B cell (primary cell): ENCODE data around the gene CDH20. TPM values are rescaled to one million over a fixed set of nuclear protein-coding genes. Genes with fewer than 3 reads are reported as not detected.

Experiments
- ATAC-seq: fragments of 200-7000 bp; cut with Tn5 transposase; one replicate; pipeline ENCODE4 v1.10.0; 2021; ENCODE audit warnings: low read depth, mild to moderate bottlenecking, moderate number of reproducible peaks, moderate library complexity
- CTCF ChIA-PET: fragments of 350-600 bp; sonication (Branson Sonifier 250); formaldehyde crosslinking; loops from one replicate; lab custom pipeline; 2021; ENCODE audit warnings: antibody characterized with exemption, inconsistent platforms; lab: Charles Lee
- POLR2A ChIA-PET: fragments of 350-600 bp; sonication (Branson Sonifier 250); formaldehyde crosslinking; loops from one replicate; lab custom pipeline; 2021; ENCODE audit warnings: antibody characterized with exemption; lab: Charles Lee
- DNase-seq: peaks from one replicate; pipeline ENCODE4 v3.0.0; 2013
- H2AFZ ChIP-seq: 2 replicates; pipeline ENCODE4 v1.6.1; 2012; ENCODE audit warnings: mild to moderate bottlenecking, low read depth, low read length; ENCODE audit not compliant: insufficient read depth, poor library complexity, severe bottlenecking
- H3K27ac ChIP-seq, 2 donors: 1 replicate in 1 of 2; 2 replicates in 1 of 2; pipeline ENCODE4 v1.5.1; 2012 to 2013; ENCODE audit warnings: low read length in 2 of 2, mild to moderate bottlenecking in 2 of 2, moderate library complexity in 1 of 2
- H3K27me3 ChIP-seq, 4 experiments: fragments of 200-600 bp in 1 of 4; sonication (generic) in 1 of 4; replicated peaks in 1 of 4; 1 replicate in 2 of 4; 2 replicates in 2 of 4; pipeline versions ENCODE4 v1.6.1 to v1.7.0; 2013 to 2016; ENCODE audit warnings: low read length in 3 of 4, mild to moderate bottlenecking in 2 of 4, mixed read lengths in 1 of 4, moderate library complexity in 1 of 4; ENCODE audit not compliant: insufficient read depth in 4 of 4, control insufficient read depth in 3 of 4; ENCODE audit errors: control extremely low read depth in 1 of 4
- H3K36me3 ChIP-seq, 2 experiments: replicated peaks in 1 of 2; 1 replicate in 1 of 2; 2 replicates in 1 of 2; pipeline versions ENCODE4 v1.6.1 to v1.7.1; 2013; ENCODE audit warnings: low read length in 1 of 2; ENCODE audit not compliant: insufficient read depth in 2 of 2, control insufficient read depth in 1 of 2; ENCODE audit errors: control extremely low read depth in 1 of 2, extremely low read depth in 1 of 2
- H3K4me1 ChIP-seq, 2 donors: fragments of 200-600 bp in 1 of 2; sonication (generic) in 1 of 2; 1 replicate in 1 of 2; 2 replicates in 1 of 2; pipeline versions ENCODE4 v1.5.1 to v1.6.1; 2013 to 2017; ENCODE audit warnings: low read length in 2 of 2; ENCODE audit not compliant: control insufficient read depth in 2 of 2, insufficient read depth in 2 of 2
- H3K4me2 ChIP-seq: replicated peaks from 2 replicates; pipeline ENCODE3; 2012; ENCODE audit warnings: mild to moderate bottlenecking, low read depth, low read length; ENCODE audit not compliant: poor library complexity, severe bottlenecking
- H3K4me3 ChIP-seq, 5 experiments: fragments of 200-600 bp in 1 of 5; sonication (generic) in 1 of 5; 1 replicate in 3 of 5; 2 replicates in 2 of 5; pipeline versions ENCODE4 v1.5.1 to v1.7.0; 2011 to 2016; ENCODE audit warnings: low read length in 4 of 5, mild to moderate bottlenecking in 4 of 5, low read depth in 2 of 5, control low read depth in 1 of 5, moderate library complexity in 1 of 5; ENCODE audit not compliant: insufficient read depth in 1 of 5; ENCODE audit errors: control extremely low read depth in 1 of 5, extremely low read depth in 1 of 5
- H3K79me2 ChIP-seq: fragments of 200-600 bp; sonication (generic); one replicate; pipeline ENCODE4 v1.6.0; 2016; ENCODE audit warnings: low read length; ENCODE audit not compliant: control insufficient read depth, insufficient read depth
- H3K9ac ChIP-seq: fragments of 200-600 bp; sonication (generic); 2 replicates; pipeline ENCODE4 v1.6.1; 2017; ENCODE audit warnings: mild to moderate bottlenecking, low read length, moderate library complexity
- H3K9me3 ChIP-seq, 3 donors: one replicate each; pipeline versions ENCODE4 v1.6.1 to v1.7.1; 2013; ENCODE audit warnings: low read length in 2 of 3; ENCODE audit not compliant: control insufficient read depth in 2 of 3, insufficient read depth in 1 of 3; ENCODE audit errors: control extremely low read depth in 1 of 3
- H4K20me1 ChIP-seq: 2 replicates; pipeline ENCODE4 v1.6.0; 2012; ENCODE audit warnings: mild to moderate bottlenecking, low read length; ENCODE audit not compliant: insufficient read depth, control insufficient read depth, poor library complexity, severe bottlenecking
- H3K27ac Mint-ChIP-seq: one replicate; pipeline ENCODE4 v1.8.0; 2021; ENCODE audit warnings: mixed read lengths
- H3K27me3 Mint-ChIP-seq: one replicate; pipeline ENCODE4 v1.8.0; 2021; ENCODE audit warnings: mixed read lengths
- H3K4me1 Mint-ChIP-seq: one replicate; pipeline ENCODE4 v1.8.0; 2021; ENCODE audit warnings: mixed read lengths
- H3K4me3 Mint-ChIP-seq: one replicate; pipeline ENCODE4 v1.8.0; 2021; ENCODE audit warnings: mixed read lengths
- H3K9me3 Mint-ChIP-seq: one replicate; pipeline ENCODE4 v1.8.0; 2022; ENCODE audit warnings: mixed read lengths; ENCODE audit not compliant: insufficient read depth
- EZH2 ChIP-seq: IDR thresholded peaks from 2 replicates; pipeline ENCODE4 v1.6.1; 2012; ENCODE audit warnings: borderline replicate concordance, low read depth, mild to moderate bottlenecking, moderate library complexity, low read length; ENCODE audit not compliant: insufficient read depth, poor library complexity, severe bottlenecking
- WGBS: methylation state at CpG from one replicate; pipeline ENCODE4 v1.1.5; 2013; ENCODE audit warnings: missing lambda C conversion rate; ENCODE audit not compliant: insufficient coverage; 5-methylcytosine and 5-hydroxymethylcytosine counted together
- intact Hi-C: fragments of 100-400 bp; cut with micrococcal nuclease; formaldehyde crosslinking; loops from one replicate; pipeline ENCODE4 v1.10.0; 2022
- polyA plus RNA-seq: library from polyadenylated mRNA; depleted of rRNA; stranded (reverse); fragments of >200 nt; gene quantifications from 2 replicates; pipeline ENCODE4 v1.2.3, GENCODE V29; 2012
- total RNA-seq, 2 donors: library from RNA; stranded (reverse); fragments of 120-200 nt in 1 of 2; gene quantifications; 1 replicate in 1 of 2; 2 replicates in 1 of 2; pipeline versions ENCODE4 v1.2.3 to v1.2.4, GENCODE V29; 2013 to 2022
- TF ChIP-seq, protein P1 (sequence below): fragments of 200-600 bp; IDR thresholded peaks from one replicate; pipeline ENCODE4 v1.8.0; 2022; ENCODE audit warnings: antibody characterized with exemption, mild to moderate bottlenecking

CDH20 gene
- total and polyA plus RNA-seq, 2 donors (not counting 1 experiment from before 2014, with no cell fraction given) = 0.09 TPM; not detected in 1

DNA sequence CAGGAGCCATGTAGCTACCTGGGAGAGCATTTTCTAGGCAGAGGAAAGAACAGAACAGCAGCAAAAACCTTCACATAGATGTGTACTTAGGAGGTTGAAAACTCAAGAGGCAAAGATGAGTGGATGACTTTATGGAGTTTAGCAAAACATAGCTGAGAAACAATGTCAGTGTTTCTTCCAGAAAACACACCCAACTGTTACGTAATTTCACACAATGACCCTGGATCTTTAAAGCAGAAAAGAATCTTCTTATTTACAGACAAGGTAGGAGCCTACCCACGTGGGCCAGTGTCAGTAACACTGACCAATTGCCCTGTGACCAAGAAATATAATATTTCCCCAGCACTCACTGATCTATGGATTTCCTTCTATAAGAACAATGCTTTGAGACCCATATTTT lies 254.6 kb downstream of the CDH20 start:
- no peak for ATAC-seq
- no peak for DNase-seq
- ChIA-PET CTCF (no interaction called here), POLR2A (no interaction called here)
- no peak overlapping the region for H3K4me2 ChIP-seq
- 83% methylated on average over 2 of the region's 2 CpGs for WGBS
- H3K27me3 ChIP-seq = no peaks in the 10 kb centered on the region
- H3K4me1 ChIP-seq = no peaks in the 10 kb centered on the region
- Mint-ChIP-seq H3K4me3 (no peak overlapping the region), H3K9me3 (no peaks in the 10 kb centered on the region), H3K27ac (no peak overlapping the region), H3K27me3 (peaks cover 16% of the 10 kb centered on the region), H3K4me1 (no peaks in the 10 kb centered on the region)
- no peaks in the 10 kb centered on the region for H4K20me1 ChIP-seq
- H3K9ac ChIP-seq = no peak overlapping the region
- no peaks in the 10 kb centered on the region for H3K9me3 ChIP-seq
- no peak overlapping the region for H2AFZ ChIP-seq
- no peaks in the 10 kb centered on the region for H3K36me3 ChIP-seq
- H3K27ac ChIP-seq = no peak overlapping the region
- intact Hi-C loops = no loop called here
- H3K79me2 ChIP-seq = no peaks in the 10 kb centered on the region
- TF ChIP-seq, protein P1, sequence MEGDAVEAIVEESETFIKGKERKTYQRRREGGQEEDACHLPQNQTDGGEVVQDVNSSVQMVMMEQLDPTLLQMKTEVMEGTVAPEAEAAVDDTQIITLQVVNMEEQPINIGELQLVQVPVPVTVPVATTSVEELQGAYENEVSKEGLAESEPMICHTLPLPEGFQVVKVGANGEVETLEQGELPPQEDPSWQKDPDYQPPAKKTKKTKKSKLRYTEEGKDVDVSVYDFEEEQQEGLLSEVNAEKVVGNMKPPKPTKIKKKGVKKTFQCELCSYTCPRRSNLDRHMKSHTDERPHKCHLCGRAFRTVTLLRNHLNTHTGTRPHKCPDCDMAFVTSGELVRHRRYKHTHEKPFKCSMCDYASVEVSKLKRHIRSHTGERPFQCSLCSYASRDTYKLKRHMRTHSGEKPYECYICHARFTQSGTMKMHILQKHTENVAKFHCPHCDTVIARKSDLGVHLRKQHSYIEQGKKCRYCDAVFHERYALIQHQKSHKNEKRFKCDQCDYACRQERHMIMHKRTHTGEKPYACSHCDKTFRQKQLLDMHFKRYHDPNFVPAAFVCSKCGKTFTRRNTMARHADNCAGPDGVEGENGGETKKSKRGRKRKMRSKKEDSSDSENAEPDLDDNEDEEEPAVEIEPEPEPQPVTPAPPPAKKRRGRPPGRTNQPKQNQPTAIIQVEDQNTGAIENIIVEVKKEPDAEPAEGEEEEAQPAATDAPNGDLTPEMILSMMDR = no peak
- TF ChIP-seq EZH2 = no peak
- no peak overlapping the region for H3K4me3 ChIP-seq

DNA sequence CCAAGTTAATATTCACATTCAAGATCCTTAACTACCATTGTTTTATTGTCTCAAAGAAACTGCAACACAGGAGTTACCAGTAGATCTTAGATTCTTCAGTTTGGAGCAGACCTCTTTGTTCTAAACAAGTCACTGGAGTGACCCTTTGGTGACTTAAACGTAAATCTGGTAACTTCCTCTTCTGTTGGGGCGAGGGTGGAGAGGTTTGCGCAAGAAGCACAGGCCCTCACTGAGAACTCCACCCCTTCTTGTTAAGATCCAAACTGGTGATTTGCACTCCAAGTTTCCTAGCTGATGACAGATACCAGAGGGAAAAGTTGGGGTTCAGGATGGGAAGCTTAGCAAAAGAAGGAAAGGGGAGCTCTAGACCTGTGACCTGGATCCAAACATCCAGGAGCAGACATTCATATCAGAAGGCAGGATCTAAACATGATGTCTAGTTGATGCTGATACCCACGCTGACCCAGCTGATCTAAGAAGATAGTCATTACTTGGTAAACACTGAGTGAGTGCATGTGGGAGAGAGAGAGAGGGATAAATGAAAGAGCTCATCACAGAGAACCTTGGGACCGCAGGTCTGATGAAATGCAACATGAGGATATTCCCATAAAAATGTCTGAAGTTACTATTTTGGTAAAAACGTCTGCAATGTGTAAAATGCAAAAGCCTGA lies 256.0 kb downstream of the CDH20 start:
- H3K27ac ChIP-seq = no peak overlapping the region
- CTCF ChIA-PET = no interaction called here
- DNase-seq (no peak), ATAC-seq (no peak)
- TF ChIP-seq EZH2 = no peak
- TF ChIP-seq, protein P1 = no peak
- no peaks in the 10 kb centered on the region for H3K27me3 ChIP-seq
- Mint-ChIP-seq H3K4me1 (no peaks in the 10 kb centered on the region), H3K4me3 (no peak overlapping the region), H3K27me3 (peaks cover 7% of the 10 kb centered on the region), H3K27ac (no peak overlapping the region), H3K9me3 (no peaks in the 10 kb centered on the region)
- WGBS = 63% methylated on average over 3 of the region's 6 CpGs
- H2AFZ ChIP-seq = no peak overlapping the region
- H3K36me3 ChIP-seq = no peaks in the 10 kb centered on the region
- H3K4me3 ChIP-seq = no peak overlapping the region
- H3K4me1 ChIP-seq = no peaks in the 10 kb centered on the region
- POLR2A ChIA-PET = no interaction called here
- intact Hi-C loops = no loop called here
- no peaks in the 10 kb centered on the region for H4K20me1 ChIP-seq
- H3K79me2 ChIP-seq = no peaks in the 10 kb centered on the region
- no peak overlapping the region for H3K9ac ChIP-seq
- H3K9me3 ChIP-seq = no peaks in the 10 kb centered on the region
- no peak overlapping the region for H3K4me2 ChIP-seq
